ENCODE data around the gene KLK7. TPM values are rescaled to one million over a fixed set of nuclear protein-coding genes. Genes with fewer than 3 reads are reported as not detected.
A peak's percentile ranks its signal among the peaks of the same experiment; 100 is the strongest.
"Not testable (repeated sequence)": the region's sequence is repeated elsewhere in the genome, so short reads cannot be mapped to it uniquely, and the experiment has no call there.

KLK7 gene
- polyA plus RNA-seq, 4 donors: 4.3 to 9.0 (median 5.0) TPM

DNA sequence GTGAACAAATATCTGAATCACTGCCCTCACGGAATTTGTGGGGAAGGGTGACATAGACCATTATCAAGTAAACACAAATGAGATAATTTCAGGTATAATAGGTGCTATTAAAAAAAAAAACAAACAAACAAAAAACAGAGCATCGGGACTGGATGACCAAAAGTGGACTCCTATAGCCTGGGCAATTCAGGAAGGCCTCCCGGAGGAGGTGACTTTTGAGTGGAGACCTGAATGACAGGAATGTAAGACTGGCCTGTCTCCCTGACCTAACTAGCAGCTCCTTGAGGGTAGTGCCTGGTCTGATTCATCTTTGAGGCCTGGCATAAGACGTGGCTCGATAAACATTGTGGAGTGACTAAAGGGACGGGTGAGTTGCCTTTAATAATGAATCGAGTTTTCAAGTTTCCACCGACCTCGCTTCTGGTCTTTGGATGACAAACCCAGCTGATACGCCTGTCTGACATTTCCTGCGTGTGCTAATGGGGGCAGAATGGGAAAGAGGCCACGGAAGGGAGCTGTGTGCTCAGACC lies 29.0 kb upstream of the KLK7 start:
- DNase-seq (ENCODE audit: low read depth in 4 of 4, low spot score in 2 of 4): no peak

DNA sequence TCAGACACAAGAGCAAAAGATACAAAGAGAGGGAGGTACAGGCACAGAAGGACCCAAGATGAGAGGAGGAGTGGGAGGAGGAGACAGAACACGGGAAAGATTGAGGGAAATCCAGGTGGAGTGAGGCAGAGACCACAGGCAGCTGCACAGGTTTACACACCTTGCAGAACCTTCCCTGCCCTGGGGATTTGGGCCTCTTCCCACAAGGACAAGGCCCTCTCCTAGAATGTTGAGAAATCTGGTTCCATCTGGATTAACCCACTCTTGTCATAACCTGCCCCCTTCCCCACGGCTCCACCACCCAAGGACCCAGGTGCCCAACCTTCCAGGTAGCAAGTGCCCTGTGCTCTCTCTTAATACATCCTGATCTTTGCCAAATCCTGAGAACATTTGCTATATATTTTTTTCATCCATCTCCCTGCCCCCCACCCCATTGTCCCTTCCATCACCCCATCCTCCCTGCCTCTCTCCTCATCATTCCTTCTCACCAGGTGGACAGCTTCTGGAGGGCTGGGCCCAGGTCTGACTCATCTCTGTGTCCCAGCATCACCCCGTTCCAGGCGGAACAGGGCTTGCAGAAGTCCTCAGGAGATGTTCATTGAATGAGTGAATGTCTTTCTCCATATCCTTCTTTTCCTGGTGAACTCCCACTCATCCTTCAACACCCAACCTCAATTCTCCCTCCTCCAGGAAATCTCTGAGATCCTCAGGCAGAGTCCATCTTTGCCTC lies 26.5 kb upstream of the KLK7 start:
- no peak for DNase-seq (ENCODE audit: low read depth in 4 of 4, low spot score in 2 of 4)

DNA sequence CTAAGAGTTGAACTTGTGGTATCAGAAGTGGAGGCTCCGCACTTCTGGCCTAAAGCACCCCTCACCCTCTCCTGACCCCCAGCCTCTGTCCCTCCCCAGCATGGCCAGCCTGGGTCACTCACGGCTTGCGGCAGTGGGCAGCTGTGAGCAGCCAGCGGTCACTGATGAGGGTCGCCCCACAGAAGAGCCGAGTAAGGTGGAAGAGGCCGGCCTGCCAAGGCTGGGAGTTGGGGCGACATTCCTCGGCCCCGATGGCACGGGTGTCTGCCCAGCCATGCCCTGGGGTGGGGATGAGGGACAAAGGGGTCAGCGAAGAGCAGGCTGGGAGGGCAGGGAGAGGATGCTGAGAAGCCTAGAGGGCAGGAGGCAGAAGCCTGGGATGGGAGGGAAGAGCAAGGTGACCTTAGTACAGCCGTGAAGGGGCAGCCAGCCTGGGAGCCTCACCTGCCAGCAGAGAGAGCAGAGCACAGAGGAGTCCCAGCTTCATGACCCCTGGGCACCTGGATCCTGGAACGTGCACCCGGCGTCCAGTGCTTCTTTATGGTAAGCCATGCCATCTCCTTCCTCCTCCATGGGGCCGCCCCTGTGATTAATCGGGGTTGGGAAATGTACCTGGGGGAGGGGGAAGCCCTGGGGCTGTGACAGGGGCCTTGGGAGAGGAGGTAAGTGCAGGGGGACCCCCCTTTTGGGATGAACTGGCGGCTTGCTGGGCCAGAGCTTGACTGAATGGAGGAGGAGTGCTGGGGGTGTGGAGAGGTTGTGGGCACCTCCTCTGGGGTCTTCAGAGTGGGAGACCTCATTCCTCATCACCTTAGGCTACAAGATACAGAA lies 25.6 kb upstream of the KLK7 start:
- no peak for DNase-seq (ENCODE audit: low read depth in 4 of 4, low spot score in 2 of 4)

DNA sequence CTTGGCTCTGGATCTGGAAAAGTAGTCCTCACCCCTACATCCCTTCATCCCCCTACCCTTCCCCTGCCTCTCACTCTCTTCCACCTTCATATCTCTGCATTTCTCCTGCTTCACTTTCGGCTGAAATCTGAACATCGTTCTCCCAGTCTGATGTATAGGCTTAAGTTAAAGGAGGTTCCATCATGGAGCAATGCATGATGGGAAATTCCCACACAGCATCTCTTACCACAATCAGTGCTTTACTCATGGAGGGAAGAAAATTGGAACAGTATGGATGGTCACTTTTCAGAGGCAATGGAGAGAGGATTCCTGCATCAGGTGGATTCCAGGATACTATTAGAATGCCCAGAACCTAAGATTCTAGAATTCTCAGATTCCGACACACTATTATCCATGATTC lies 23.8 kb upstream of the KLK7 start:
- DNase-seq (ENCODE audit: low read depth in 4 of 4, low spot score in 2 of 4): no peak

DNA sequence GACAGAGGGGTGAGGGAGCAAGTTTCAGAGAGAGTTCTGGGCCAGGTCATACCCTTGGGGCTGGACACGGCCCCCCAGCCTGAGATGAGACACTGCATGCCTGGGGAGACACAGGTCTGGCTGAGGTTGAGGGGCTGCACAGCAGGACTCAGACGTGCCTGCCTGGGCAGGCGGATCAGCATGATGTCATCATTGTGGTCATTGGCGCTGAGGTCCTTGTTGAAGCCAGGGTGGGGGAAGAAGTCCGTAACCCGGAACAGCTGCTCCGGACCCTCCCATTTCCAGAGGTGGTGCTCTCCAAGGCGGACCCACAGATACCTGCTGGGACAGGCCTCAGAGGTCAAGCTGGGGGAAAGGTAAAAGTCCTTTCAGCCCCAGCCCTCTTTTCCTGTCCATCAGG lies 22.7 kb upstream of the KLK7 start:
- DNase-seq (ENCODE audit: low read depth in 4 of 4, low spot score in 2 of 4): no peak

DNA sequence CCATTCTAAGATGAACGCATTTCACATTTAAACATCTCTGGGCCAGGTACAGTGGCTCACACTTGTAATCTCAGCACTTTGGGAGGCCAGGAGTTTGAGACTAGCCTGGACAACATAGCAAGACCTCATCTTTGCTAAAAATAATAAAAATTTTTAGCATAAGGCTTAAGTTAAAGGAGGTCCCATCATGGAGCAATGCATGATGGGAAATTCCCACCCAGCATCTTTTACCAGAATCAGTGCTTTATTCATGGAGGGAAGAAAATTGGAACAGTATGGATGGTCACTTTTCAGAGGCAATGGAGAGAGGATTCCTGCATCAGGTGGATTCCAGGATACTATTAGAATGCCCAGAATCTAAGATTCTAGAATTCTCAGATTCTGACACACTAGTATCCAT lies 21.5 kb upstream of the KLK7 start:
- DNase-seq (ENCODE audit: low read depth in 4 of 4, low spot score in 2 of 4): no peak

DNA sequence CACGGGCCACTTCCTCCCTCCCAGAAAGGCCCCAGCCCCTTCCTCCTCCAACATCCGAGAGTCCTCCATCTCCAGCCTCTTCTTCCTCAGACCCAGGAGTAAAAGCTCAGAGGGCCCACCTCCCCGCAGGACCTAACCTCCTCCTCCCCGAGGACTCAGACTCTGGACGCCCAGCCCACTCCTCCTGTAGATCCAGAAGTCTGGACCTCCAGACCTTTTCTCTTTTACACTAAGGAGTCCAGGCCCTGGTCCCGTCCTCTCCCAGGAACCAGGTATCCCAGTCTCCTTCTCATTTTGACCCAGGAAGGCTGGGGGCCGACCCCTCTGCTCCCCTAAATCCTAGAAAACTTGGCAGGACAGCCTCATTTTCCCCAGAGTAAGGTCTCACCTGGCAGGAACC lies 19.6 kb upstream of the KLK7 start:
- no peak for DNase-seq (ENCODE audit: low read depth in 4 of 4, low spot score in 2 of 4)

DNA sequence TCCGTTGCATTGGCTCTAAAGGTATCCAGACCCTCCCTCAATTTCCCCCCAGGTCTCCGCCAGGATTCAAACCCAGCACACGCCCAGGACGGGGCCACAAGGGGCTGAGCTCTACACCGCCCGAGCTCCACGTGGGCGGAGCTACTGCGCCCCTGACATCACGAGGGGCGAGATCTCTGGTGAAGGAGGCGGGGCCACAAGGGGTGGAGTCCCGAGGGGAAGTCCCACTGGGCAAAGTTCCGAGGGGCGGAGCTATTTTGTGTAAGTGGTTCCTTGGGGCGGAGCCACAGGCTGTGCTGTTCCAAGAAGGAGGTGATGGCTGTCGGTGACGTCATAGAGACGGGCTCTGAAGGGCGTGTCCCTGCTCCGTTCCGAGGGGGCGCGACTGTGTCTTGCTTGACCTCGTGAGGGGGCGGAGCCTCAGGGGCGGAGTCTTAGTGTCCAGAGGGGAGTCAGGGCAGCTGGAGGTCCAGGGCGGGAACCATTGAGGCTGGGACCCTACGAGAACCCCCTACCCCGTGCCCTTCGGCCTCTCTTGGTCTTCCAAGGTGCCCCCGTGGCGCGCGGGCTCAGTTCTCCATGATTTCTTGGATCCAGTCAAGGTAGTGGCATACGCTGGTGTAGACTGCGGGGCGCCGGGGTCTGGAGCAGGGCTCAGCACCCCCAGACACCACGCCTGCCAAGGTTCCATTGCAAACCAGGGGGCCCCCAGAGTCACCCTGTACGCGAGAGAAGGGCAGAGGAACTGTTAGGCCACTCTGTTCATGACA lies 19.0 kb upstream of the KLK7 start:
- DNase-seq (ENCODE audit: low read depth in 4 of 4, low spot score in 2 of 4): no peak

DNA sequence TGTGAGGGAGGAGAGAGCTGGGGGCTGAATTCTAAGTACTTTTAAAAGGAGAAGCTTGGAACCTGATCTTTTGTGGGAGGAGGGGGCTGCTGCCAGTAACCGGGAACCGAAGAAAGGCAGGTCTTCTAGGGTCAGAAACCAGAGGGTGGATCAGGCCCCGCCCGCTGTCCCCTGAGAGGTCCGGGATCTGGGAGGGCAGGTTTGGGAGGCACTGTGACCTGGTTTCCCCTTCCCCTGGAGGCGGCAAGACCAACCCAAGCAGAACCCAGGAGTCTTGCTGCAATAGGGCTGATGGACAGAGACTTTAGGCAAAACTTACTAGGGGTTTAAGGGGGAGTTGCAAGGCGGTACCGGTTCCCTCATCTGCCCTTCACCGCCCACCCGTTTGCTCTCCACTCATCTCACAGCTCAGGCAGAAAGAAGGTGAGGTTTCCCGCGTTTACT lies 18.4 kb upstream of the KLK7 start:
- peak in 1 of 4 donors; percentile 44 for DNase-seq (ENCODE audit: low read depth in 4 of 4, low spot score in 2 of 4)

DNA sequence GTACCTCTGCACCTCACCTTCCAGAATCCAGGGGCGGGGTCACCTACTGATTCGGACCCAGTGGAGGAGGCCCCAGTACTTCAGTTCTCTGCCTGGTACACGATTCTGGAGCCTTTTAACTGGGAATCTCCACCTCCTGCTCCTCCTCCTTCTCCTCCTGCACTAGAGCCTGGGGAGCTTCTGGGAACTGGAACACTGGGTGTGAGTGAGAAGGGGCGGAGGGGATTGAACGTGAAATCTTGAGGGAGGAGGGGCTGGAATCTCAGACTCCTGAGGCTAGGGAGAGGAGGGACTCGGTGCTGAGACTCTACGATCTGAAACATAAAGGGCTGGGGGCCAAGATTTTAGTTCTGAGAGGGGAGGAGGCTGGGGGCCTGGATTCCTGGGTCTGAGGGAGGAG lies 17.8 kb upstream of the KLK7 start, which contains the start of gene KLK8:
Gene KLK8, minus strand, starts transcription at position 90 of the 400 bp plus-strand sequence. CDS start 437 bp downstream, outside the sequence.
- no peak for DNase-seq (ENCODE audit: low read depth in 4 of 4, low spot score in 2 of 4)

DNA sequence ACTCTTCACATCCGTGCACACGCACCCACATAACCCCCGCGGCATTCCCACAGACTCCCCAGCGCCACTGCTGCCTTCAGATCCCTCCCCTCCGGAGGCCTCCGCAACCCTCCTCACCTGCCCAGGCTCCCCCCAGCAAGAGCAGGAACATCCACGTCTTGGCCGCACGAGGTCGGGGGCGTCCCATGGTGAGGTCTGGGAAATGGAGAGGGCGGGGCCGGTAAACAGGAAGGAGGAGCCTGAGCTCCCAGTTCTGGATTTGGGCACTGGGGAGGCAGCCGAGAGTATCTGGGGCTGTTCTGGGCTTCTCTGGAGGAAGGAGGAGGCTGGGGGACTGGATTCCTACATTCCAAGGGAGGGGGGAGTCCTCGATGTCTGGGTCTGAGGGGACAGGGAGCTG lies 17.3 kb upstream of the KLK7 start:
- DNase-seq (ENCODE audit: low read depth in 4 of 4, low spot score in 2 of 4): no peak

DNA sequence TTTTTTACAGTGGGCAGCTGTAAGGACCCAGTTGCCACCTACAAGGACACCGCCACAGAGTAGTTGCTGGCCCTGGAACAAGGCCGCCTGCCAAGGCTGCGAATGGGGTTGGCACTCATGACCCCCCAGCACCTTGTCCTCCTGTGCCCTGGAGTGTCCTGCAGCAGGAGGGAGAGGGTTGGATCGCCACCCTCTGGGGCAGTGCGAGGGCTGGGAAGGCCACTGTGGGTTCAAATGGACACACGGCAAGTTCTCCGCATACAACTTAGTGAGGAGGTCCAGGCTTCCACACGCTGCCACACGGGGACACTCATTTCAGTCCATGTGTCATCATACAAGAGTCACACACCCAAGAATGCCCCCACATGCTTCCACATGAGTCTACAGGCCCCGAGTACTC lies 16.7 kb upstream of the KLK7 start:
- DNase-seq (ENCODE audit: low read depth in 4 of 4, low spot score in 2 of 4): no peak

DNA sequence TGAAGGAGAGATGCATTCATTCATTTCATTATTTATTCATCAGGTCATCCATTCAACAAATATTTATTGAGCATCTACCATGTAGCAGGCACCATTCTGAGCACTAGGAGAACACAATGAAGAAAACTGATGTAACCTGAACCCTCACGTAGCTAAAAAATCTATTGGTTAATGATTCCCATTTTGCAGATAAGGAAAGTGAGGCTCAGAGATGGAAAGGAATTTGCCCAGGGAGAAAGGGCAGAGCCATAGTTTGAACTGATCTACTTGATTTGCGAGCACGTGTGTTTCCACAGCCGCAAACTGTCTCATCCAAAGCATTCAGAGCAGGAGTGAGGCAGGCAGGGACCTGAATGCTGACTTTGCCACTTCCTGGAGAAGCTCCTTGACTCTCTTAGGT lies 15.0 kb upstream of the KLK7 start:
- DNase-seq (ENCODE audit: low read depth in 4 of 4, low spot score in 2 of 4): no peak

DNA sequence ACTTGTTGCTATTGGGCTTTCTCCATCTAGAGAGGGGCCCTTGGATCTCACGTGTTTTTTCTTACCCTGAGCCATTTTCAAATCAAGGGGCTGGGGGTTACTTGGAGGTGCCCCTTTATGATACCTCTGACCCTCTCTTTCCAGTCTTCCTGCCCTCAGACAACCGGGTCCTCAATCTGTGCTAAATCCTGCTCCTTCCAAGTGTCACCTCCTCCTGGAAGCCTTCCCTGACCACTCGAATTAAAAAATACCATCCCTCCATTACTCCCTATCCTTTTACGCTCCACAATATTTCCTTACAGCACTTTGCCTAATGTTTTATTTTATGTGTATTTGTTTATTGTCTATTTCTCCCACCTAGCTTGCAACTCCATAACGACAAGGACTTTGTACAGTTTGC lies 14.3 kb upstream of the KLK7 start:
- no peak for DNase-seq (ENCODE audit: low read depth in 4 of 4, low spot score in 2 of 4)

DNA sequence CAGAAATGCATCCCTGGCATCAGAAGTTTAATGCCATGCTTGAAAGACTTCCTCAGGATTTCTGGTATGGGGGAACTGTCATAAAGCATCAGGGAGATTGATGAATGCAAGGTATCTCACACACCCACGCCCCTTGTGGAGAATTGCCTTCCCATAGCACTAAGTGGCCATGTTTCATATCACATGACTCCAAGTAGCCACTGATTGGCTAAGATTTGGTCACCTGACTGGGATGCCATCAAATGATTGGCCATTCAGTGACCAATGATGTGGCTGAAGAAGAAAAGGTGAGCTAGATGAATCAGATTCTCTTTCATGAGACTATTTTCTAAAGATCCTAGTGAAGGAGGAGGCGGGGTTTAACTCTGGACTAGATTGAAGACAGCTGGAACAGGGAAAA lies 10.4 kb upstream of the KLK7 start:
- no peak for DNase-seq (ENCODE audit: low read depth in 4 of 4, low spot score in 2 of 4)

DNA sequence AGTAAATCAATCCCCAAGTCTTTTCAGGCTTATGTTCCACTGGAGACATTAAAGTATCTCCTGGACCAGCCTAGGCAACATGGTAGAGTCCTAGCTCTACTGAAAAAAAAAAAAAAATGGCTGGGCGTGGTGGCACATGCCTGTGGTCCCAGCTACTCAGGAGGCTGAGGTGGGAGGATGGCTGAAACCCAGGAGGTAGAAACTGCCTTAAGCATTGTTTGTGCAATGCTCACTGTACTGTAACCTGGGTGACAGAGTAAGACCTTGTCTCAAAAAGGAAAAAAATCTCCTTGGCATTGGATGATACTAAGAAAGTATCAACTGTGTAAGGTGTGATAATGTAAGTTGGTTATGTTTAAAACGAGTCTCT lies 8.9 kb upstream of the KLK7 start:
- DNase-seq (ENCODE audit: low read depth in 4 of 4, low spot score in 2 of 4): no peak

DNA sequence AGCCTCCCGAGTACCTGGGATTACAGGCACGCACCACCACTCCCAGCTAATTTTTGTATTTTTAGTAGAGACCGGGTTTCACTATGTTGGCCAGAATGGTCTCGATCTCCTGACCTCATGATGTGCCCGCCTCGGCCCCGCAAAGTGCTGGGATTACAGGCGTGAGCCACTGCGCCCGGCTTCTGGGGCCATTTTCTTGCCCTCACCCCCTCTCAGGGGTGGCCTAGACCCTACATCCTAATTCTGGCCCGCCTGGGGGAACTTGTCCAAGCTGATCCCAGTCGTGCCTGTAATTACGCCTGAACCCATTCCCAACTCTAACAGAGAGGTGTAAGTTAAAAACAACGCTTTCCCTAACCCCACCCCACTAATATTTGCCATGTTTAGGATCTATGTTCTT lies 699 bp upstream of the KLK7 start:
- not testable (repeated sequence) for DNase-seq (ENCODE audit: low read depth in 4 of 4, low spot score in 2 of 4)

DNA sequence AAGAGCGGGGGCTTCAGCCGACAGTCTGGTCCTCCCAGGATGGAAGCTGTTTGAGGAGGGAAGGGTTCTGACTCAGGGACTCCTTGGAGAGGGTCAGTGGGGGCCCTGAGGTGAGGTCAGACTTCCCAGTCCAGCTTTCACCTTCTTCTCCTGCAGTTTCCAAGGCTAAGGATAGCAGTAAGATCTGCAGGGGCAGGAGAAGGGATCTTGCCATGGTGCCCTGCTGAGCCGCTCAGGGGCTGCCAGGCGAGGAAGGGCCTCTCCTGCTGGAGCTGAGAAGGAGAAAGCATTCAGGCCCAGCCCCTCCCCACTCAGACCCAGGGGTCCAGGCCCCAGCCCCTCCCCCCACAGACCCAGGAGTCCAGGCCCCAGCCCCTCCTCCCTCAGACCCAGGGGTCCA lies 1.5 kb downstream of the KLK7 start:
- no peak for DNase-seq (ENCODE audit: low read depth in 4 of 4, low spot score in 2 of 4)

DNA sequence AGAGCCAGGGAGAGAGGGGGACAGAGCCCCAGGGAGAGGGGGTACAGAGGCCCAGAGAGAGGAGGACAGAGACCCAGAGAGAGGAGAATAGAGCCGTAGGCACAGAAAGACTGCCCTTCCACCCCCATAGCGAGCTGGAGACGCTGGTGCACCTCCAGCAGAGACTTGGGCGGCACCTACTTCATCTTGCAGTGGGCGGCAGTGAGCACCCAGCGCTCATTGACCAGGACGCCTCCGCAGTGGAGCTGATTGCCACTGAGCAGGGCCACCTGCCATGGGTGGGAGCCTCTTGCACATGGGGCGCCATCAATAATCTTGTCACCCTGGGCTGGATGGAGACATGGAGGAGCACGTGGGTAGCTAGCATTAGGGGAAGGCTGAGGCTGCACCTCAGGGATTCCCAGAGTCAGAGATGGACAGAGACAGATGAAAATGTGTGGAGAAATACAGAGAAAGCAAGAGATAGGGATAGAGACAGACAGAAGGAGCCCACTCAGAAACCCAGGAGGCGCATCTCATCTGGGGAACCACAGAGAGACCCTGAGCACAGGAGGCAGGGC lies 2.0 kb downstream of the KLK7 start:
- DNase-seq (ENCODE audit: low read depth in 4 of 4, low spot score in 2 of 4): no peak

DNA sequence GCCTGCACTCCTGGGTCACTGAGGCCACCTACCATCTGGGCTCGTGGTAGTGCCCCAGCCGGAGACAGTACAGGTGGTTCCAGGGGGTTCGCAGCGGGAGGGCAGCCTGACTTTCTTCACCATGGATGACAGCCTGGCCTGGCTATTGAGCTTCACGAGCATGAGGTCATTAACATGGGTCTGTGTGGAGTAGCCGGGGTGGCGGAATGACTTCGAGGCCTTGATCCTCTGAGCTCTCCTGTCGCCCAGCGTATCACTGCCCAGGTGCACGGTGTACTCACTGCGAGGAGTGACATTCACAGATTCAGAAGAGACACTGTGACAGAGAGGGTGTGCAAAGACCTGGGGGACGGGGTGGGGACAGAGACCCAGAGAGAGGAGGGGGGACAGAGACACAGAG lies 3.5 kb downstream of the KLK7 start:
- DNase-seq (ENCODE audit: low read depth in 4 of 4, low spot score in 2 of 4): no peak

DNA sequence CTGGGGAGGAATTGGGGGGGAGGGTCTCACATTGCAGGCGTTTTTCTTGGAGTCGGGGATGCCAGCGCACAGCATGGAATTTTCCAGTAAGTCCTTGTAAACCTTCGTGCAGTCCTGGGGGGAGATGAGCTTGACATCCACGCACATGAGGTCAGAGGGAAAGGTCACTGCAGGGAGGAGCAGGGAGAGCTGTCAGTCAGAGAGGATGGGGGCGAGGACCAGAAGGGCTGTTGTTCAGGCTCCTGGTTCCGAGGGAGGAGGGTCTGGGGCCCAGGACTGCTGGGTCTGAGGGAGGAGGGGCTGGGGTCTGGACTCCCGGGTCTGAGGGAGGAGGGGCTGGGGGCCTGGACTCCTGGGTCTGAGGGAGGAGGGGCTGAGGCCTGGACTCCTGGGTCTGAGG lies 4.0 kb downstream of the KLK7 start:
- DNase-seq (ENCODE audit: low read depth in 4 of 4, low spot score in 2 of 4): no peak
